Esophagus muscularis mucosa (tissue), 4 donors: ENCODE results near the gene IFNA8.

Experiments used
- CTCF ChIP-seq, 3 experiments: fragments of 200-600 bp in 2 of 3; fragments of 450-650 bp in 1 of 3; sonication (generic) in 2 of 3; IDR thresholded peaks; one replicate each; pipeline ENCODE4 v1.5.1; 2017 to 2019; ENCODE audit warnings: antibody characterized with exemption in 3 of 3, mild to moderate bottlenecking in 2 of 3, moderate library complexity in 1 of 3
- EP300 ChIP-seq: sonication (generic); formaldehyde crosslinking; IDR thresholded peaks from one replicate; pipeline ENCODE4 v1.6.1; 2017; ENCODE audit warnings: antibody characterized with exemption
- POLR2AphosphoS5 ChIP-seq, 2 donors: sonication (generic); formaldehyde crosslinking; IDR thresholded peaks; one replicate each; pipeline ENCODE4 v1.6.1; 2017; ENCODE audit warnings: antibody characterized with exemption in 2 of 2

GRCh38 chr9:21398955-21399489, 9.9 kb upstream of the IFNA8 start:
- no peak for TF ChIP-seq EP300
- no peak for TF ChIP-seq CTCF (IDR thresholded peaks at IDR 0.05)
- no peak for TF ChIP-seq POLR2AphosphoS5 (IDR thresholded peaks at IDR 0.05)
